Head of caudate nucleus (tissue), 42 donors: ENCODE measurements around the gene OTX2.

Source experiments
- DNase-seq, 42 donors: peaks; one replicate each; pipeline versions ENCODE4 v3.0.0 to v3.0.0-alpha.2; 2020 to 2021; ENCODE audit warnings: mixed read lengths in 7 of 42
- intact Hi-C: fragments of 100-400 bp; cut with DNase I; formaldehyde crosslinking; loops from one replicate; pipeline ENCODE4 v1.15.0; 2022

Gene OTX2

GRCh38 chr14:56798447-56799342 lies 11.6 kb downstream of the OTX2 start:
- DNase-seq = no peak
- intact Hi-C loops = no loop called here

- intact Hi-C loops = no loop called here
- no peak for DNase-seq
These were observed 12.5 kb downstream of the OTX2 start for GRCh38 chr14:56797569-56798446.

GRCh38 chr14:56797003-56797568 lies 13.2 kb downstream of the OTX2 start:
- intact Hi-C loops = no loop called here
- DNase-seq = no peak

DNA sequence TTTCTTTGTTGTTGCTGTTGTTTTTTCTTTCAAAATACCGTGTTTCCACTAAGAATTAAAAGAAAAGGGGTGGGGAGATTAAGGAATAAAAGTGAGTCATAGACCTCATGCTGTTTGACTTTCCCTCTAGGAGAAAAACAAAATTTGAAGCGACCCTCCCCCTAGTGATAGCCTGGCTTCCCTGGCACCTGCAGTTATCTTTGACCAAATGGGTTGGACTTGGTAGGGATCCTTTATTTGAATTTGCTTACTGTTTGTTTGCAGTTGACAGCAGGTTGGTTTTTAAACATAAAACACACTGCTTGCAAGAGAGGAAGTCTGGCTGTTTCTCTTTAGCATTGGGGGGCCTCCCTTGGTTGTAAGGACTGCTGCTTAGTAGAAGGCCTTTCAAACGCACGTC lies 14.0 kb downstream of the OTX2 start:
- no peak for DNase-seq
- intact Hi-C loops = no loop called here

GRCh38 chr14:56795284-56795622 lies 15.0 kb downstream of the OTX2 start:
- no peak for DNase-seq
- intact Hi-C loops = no loop called here

DNA sequence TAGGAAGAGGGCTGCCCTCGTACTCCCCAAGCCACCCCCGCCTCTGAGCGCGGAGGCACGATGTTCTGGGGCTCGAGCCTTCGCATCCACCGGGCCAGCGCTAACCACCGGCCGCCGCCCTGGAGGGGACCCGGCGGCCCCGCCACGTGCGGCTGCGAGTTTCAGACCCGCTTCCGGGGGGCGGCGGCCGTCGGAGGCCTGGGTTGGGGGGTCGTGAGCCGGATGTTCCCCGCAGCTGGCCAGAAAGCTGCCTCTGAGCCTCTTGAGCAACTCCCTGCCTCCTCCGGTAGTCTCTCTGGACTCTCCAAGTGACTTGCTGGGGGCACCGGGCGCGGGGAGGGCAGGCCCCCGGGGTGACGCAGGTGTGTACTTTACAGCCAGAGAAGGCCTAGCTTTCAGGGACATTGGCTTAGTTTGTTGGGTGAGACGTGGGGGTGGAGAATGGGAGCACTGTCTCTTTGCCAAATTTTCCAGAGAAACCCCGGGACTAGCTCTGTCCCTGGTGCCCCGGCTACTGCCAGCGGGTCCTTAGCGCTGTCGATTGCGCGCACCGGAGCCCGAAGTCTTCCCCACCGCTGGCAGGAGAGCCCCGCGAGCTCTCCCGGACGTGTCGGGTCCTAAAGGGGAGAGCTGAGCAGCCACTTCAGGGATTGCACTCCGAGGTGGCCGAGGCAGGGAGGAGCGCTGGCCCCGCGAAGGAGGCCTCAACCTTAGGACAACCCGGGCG lies 15.6 kb downstream of the OTX2 start:
- intact Hi-C loops = no loop called here

GRCh38 chr14:56794088-56794556 lies 16.2 kb downstream of the OTX2 start:
- no peak for DNase-seq
- intact Hi-C loops = no loop called here

More for the DNA sequence above, 15.6 kb downstream of the OTX2 start:
- DNase-seq = no peak

DNA sequence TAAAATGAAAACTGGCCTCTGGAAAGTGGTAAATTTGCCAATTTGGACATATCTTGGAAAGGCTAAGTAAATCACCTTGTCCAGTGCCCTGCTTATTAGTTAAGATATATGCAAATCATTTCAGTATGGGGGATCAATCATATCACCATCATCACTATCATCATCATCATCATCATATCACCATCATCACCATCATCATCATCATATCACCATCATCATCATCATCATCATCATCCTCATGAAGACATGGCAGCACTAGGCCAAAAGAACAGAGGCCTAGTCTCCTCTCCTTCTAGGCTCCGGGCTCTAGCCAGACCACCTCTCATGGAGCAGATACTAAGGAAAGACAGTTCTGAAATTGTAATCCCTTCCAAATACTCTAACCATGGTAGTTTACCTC lies 20.3 kb downstream of the OTX2 start:
- intact Hi-C loops = no loop called here
- no peak for DNase-seq

DNA sequence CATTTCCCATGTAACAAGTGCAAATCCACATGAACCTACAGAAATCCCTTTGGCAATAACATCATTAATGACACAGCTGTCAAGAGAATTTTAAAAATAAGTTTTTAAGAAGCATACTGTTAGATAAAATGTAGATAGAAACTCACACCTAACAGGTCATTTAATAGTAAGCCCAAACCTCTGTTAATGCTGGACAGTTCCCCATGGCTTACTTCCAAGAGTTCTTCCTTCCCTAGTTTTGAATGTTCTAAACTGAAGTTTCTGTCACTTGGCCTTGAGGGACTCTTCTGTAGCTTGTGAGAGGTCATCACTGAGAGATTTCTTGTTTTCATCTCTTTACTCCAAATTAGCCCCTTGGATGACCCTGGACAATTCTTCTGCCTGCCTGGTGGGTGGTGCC lies 22.7 kb downstream of the OTX2 start:
- DNase-seq = no peak
- intact Hi-C loops = no loop called here

- intact Hi-C loops = no loop called here
- DNase-seq = no peak
These were observed 27.6 kb downstream of the OTX2 start for GRCh38 chr14:56782711-56783110.

GRCh38 chr14:56774503-56774902 lies 35.8 kb downstream of the OTX2 start:
- intact Hi-C loops = no loop called here
- no peak for DNase-seq

GRCh38 chr14:56770512-56770911 lies 39.8 kb downstream of the OTX2 start:
- intact Hi-C loops = no loop called here
- DNase-seq = no peak

DNA sequence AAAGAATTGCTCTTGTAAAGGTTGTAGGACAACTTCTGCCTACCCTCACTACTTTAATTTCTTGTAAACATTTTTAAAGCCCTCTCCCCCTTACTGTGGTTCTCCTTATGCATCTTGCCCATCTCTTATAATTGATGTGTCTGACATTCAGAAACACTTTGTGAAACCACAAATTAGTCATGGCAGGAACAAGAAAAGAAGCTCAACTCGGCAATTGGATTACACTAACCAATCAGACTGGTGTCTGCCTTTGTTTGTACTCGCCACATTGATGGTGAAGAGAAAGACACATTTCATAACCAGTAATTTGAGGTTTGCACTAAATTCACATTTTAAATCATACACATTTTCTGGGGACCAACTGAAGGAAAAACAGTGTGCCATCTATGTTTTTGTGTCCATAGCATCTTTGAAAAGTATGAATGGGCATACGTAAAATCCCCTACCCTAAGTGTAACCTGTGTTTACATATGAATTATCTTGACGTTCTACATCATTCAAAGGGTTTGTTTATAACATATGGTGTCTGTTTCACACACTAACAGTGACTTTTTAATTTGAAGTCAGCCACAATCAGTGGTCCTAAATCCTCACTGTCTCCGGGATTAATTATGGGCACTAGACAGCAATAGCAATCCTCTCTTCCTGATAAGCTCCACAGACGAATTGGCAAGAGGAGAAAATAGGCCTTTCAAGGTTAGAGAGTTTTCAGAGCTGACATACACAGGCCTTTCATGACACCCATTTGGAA lies 49.9 kb downstream of the OTX2 start:
- no peak for DNase-seq
- intact Hi-C loops = no loop called here

- intact Hi-C loops = no loop called here
- DNase-seq = no peak
These were observed 50.6 kb downstream of the OTX2 start for GRCh38 chr14:56759633-56760032.

- intact Hi-C loops = no loop called here
- no peak for DNase-seq
These were observed 51.2 kb downstream of the OTX2 start for GRCh38 chr14:56759094-56759493.

- DNase-seq = no peak
- intact Hi-C loops = no loop called here
These were observed 55.4 kb downstream of the OTX2 start for GRCh38 chr14:56754921-56755320.

- intact Hi-C loops = no loop called here
- DNase-seq = no peak
These were observed 56.9 kb downstream of the OTX2 start for GRCh38 chr14:56753396-56753795.

DNA sequence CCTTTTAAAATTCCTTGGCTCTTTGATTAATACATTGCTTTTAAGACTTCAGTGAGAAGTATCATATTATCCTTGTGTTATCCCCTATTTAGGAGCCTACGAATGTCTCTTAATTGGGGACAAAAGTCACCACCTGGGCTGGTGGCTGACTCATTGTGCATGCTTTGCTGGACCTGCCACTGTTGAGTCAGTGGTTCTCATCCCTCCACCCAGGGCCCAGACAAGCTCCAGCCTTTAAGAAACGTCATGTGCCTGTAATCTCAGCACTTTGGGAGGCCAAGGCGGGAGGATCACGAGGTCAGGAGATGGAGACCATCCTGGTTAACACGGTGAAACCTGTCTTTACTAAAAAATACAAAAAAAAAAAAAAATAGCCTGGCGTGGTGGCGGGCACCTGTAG lies 57.9 kb downstream of the OTX2 start:
- DNase-seq = no peak
- intact Hi-C loops = no loop called here

DNA sequence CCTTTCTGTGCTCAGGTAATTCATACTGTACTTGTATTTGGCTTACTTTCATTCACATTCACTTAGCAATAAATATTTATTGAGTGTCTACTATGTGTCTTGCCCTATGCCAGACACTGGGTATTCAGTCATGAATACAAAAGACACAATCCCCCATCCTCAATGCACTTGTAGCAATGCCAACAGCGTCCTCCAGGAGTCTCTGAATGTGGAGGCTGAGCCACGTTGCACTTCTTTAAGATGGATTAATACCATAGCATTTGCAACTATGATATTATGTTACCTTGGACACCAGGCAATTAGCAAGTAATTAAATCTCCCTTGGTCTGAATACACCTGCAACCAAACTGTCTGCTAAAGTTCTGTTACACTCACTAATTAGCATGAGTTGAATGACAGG lies 58.8 kb downstream of the OTX2 start:
- no peak for DNase-seq
- intact Hi-C loops = no loop called here
